GM12878 (cell line): Measurements from ENCODE around the gene CCDC127. TPM values are rescaled to one million over a fixed set of nuclear protein-coding genes. Genes with fewer than 3 reads are reported as not detected.

ENCODE experiments used
- ATAC-seq: fragments of 200-7000 bp; cut with Tn5 transposase; 3 replicates; pipeline ENCODE4 v1.9.1; 2020; ENCODE audit warnings: mild to moderate bottlenecking, moderate library complexity
- BruUV-seq: library from RNA; stranded (reverse); fragments of 400-500 nt; replicated peaks from 2 replicates; lab custom pipeline; 2021; lab: Mats Ljungman, UMichigan
- CTCF ChIA-PET: fragments of 300-600 bp; sonication (Branson Sonifier 250); formaldehyde crosslinking; extraction: SDS; loops from one replicate; lab custom pipeline; 2021; ENCODE audit warnings: inconsistent platforms; lab: Yijun Ruan, JAX
- POLR2A ChIA-PET: fragments of 350-600 bp; formaldehyde crosslinking; extraction: SDS; loops from one replicate; lab custom pipeline; 2021; ENCODE audit warnings: inconsistent platforms; lab: Charles Lee
- RAD21 ChIA-PET: fragments of 300-600 bp; sonication (Branson Sonifier 250); formaldehyde crosslinking; loops from one replicate; lab custom pipeline; 2023; ENCODE audit warnings: antibody characterized with exemption; ENCODE audit not compliant: unreplicated experiment; lab: Charles Lee
- SMC1A ChIA-PET: fragments of 300-600 bp; sonication (Branson Sonifier 250); formaldehyde crosslinking; loops from one replicate; lab custom pipeline; 2023; ENCODE audit not compliant: unreplicated experiment, uncharacterized antibody; lab: Charles Lee
- DNase-seq: peaks from one replicate; pipeline ENCODE4 v3.0.0-alpha.2; 2011; ENCODE audit warnings: low read depth, low spot score
- FAIRE-seq: peaks from 3 replicates; lab custom pipeline; 2011; peaks lifted over from hg19 to GRCh38; lab: Jason Lieb, UNC
- H2AFZ ChIP-seq: 2 replicates; pipeline ENCODE4 v1.6.0; 2011; ENCODE audit warnings: low read depth, low read length, control low read depth; ENCODE audit not compliant: control insufficient read depth
- H3K27ac ChIP-seq: 2 replicates; pipeline ENCODE4 v1.5.1; 2011; ENCODE audit warnings: control low read depth; ENCODE audit not compliant: control insufficient read depth, insufficient read depth
- H3K27me3 ChIP-seq, 2 experiments: replicated peaks in 1 of 2; 2 replicates each; pipeline versions ENCODE4 v1.6.0 to v1.6.1; 2011; ENCODE audit warnings: low read length in 1 of 2; ENCODE audit not compliant: control insufficient read depth in 2 of 2, insufficient read depth in 2 of 2
- H3K36me3 ChIP-seq, 2 experiments: 2 replicates each; pipeline ENCODE4 v1.5.1; 2011; ENCODE audit warnings: low read length in 1 of 2; ENCODE audit not compliant: control insufficient read depth in 2 of 2, insufficient read depth in 2 of 2
- H3K4me1 ChIP-seq: 2 replicates; pipeline ENCODE4 v1.6.1; 2011; ENCODE audit warnings: mild to moderate bottlenecking, low read length, moderate library complexity, mixed read lengths; ENCODE audit not compliant: control insufficient read depth, insufficient read depth
- H3K4me2 ChIP-seq: 2 replicates; pipeline ENCODE4 v1.6.0; 2011; ENCODE audit warnings: control low read depth; ENCODE audit not compliant: control insufficient read depth, insufficient read depth
- H3K4me3 ChIP-seq: fragments of 200-600 bp; sonication (generic); 2 replicates; pipeline ENCODE4 v1.5.1; 2016
- H3K79me2 ChIP-seq: 2 replicates; pipeline ENCODE4 v1.6.0; 2011; ENCODE audit warnings: low read length; ENCODE audit not compliant: control insufficient read depth, insufficient read depth
- H3K9ac ChIP-seq: 2 replicates; pipeline ENCODE4 v1.8.0; 2011; ENCODE audit warnings: low read length, control low read depth, mixed read lengths; ENCODE audit not compliant: control insufficient read depth, insufficient read depth
- H3K9me3 ChIP-seq: replicated peaks from 3 replicates; pipeline ENCODE4 v1.5.1; 2011; ENCODE audit warnings: mild to moderate bottlenecking, low read length; ENCODE audit not compliant: control insufficient read depth, insufficient read depth
- H4K20me1 ChIP-seq: 2 replicates; pipeline ENCODE4 v1.6.0; 2011; ENCODE audit not compliant: control insufficient read depth, insufficient read depth
- ATF3 ChIP-seq: IDR thresholded peaks from 2 replicates; pipeline ENCODE4 v1.6.1; 2011; ENCODE audit warnings: low read depth, mild to moderate bottlenecking, low read length, moderate library complexity, borderline replicate concordance; ENCODE audit errors: extremely low read depth
- BCL11A ChIP-seq: IDR thresholded peaks from 2 replicates; pipeline ENCODE4 v1.6.1; 2011; ENCODE audit warnings: low read depth, low read length
- CBX3 ChIP-seq: fragments of 200-600 bp; sonication (generic); IDR thresholded peaks from 2 replicates; pipeline ENCODE4 v1.6.1; 2016; ENCODE audit warnings: low read depth, borderline replicate concordance
- CEBPB ChIP-seq, 2 experiments: fragments of 150-350 bp in 1 of 2; IDR thresholded peaks; 2 replicates each; pipeline ENCODE4 v1.6.1; 2012 to 2014; ENCODE audit warnings: low read depth in 2 of 2, low read length in 2 of 2, borderline replicate concordance in 1 of 2, inconsistent platforms in 1 of 2
- CEBPZ ChIP-seq: fragments of 150-350 bp; IDR thresholded peaks from 2 replicates; pipeline ENCODE4 v1.6.1; 2016; ENCODE audit warnings: low read depth, low read length
- ELK1 ChIP-seq: IDR thresholded peaks from 2 replicates; pipeline ENCODE4 v1.6.1; 2012; ENCODE audit warnings: low read depth, low read length, improper control_type of control experiment
- ESRRA ChIP-seq: IDR thresholded peaks from 2 replicates; pipeline ENCODE4 v1.6.1; 2012; ENCODE audit warnings: mild to moderate bottlenecking, low read length, improper control_type of control experiment
- EZH2 ChIP-seq: IDR thresholded peaks from 2 replicates; pipeline ENCODE4 v1.6.1; 2012; ENCODE audit warnings: low read depth, mild to moderate bottlenecking, control low read depth, inconsistent platforms, low read length, borderline replicate concordance; ENCODE audit not compliant: control insufficient read depth
- FOXK2 ChIP-seq: fragments of 450-650 bp; IDR thresholded peaks from 2 replicates; pipeline ENCODE4 v1.6.1; 2017; ENCODE audit warnings: mild to moderate bottlenecking, moderate library complexity
- IRF5 ChIP-seq: fragments of 450-650 bp; IDR thresholded peaks from 2 replicates; pipeline ENCODE4 v1.6.1; 2017; ENCODE audit warnings: borderline replicate concordance
- NFXL1 ChIP-seq: fragments of 450-650 bp; IDR thresholded peaks from 2 replicates; pipeline ENCODE4 v1.6.1; 2017; ENCODE audit warnings: antibody characterized with exemption, mild to moderate bottlenecking, borderline replicate concordance
- NR2C2 ChIP-seq: IDR thresholded peaks from 2 replicates; pipeline ENCODE4 v1.6.1; 2011; ENCODE audit warnings: borderline replicate concordance, low read depth; ENCODE audit not compliant: control insufficient read depth, insufficient read length
- NR2F1 ChIP-seq: fragments of 450-650 bp; conservative IDR thresholded peaks from 2 replicates; pipeline ENCODE4 v1.6.1; 2017; ENCODE audit warnings: mild to moderate bottlenecking
- PML ChIP-seq: IDR thresholded peaks from 2 replicates; pipeline ENCODE4 v1.6.1; 2012; ENCODE audit warnings: low read length, inconsistent platforms
- SREBF2 ChIP-seq: IDR thresholded peaks from 2 replicates; pipeline ENCODE4 v1.6.1; 2012; ENCODE audit warnings: mild to moderate bottlenecking, low read length
- STAT1 ChIP-seq: fragments of 450-650 bp; conservative IDR thresholded peaks from 2 replicates; pipeline ENCODE4 v1.6.1; 2014; ENCODE audit warnings: antibody characterized with exemption, mild to moderate bottlenecking
- ZNF217 ChIP-seq: fragments of 450-650 bp; IDR thresholded peaks from 2 replicates; pipeline ENCODE4 v1.6.1; 2017; ENCODE audit warnings: antibody characterized with exemption, mild to moderate bottlenecking
- WGBS: methylation state at CpG from one replicate; pipeline ENCODE4 v1.1.6; 2016; ENCODE audit warnings: low lambda C conversion rate; ENCODE audit not compliant: insufficient replicate concordance, insufficient coverage; ENCODE audit errors: missing lambda C conversion rate; 5-methylcytosine and 5-hydroxymethylcytosine counted together
- in situ Hi-C: fragments of 300-500 bp; cut with MboI; formaldehyde crosslinking; loops from 9 replicates; pipeline ENCODE4 v1.14.3; 2018; ENCODE audit warnings: mixed read lengths
- intact Hi-C: fragments of 100-400 bp; cut with micrococcal nuclease; formaldehyde crosslinking; loops from one replicate; pipeline ENCODE4 v1.14.2; 2022; ENCODE audit not compliant: unreplicated experiment
- polyA plus RNA-seq, 11 experiments: library from polyadenylated mRNA; depleted of rRNA in 4 of 11; unstranded in 6 of 11; stranded (reverse) in 5 of 11; fragments of >200 nt; fragmentation: Nextera tagmentation in 4 of 11; fragmentation: Illumina TruSeq in 1 of 11; extraction: Ambion mirVana in 4 of 11; extraction: Trizol in 1 of 11; gene quantifications; 1 replicate in 1 of 11; 2 replicates in 10 of 11; pipeline versions ENCODE4 v1.2.1 to v1.2.3, GENCODE V29; 2011 to 2016; ENCODE audit warnings: inconsistent platforms in 2 of 11, missing spikeins in 2 of 11, low read depth in 1 of 11
- total RNA-seq, 4 experiments: library from RNA; depleted of rRNA in 3 of 4; stranded (reverse); fragments of >200 nt in 3 of 4; fragmentation: Illumina TruSeq in 1 of 4; extraction: Trizol in 1 of 4; gene quantifications; 2 replicates each; pipeline versions ENCODE4 v1.2.1 to v1.2.3, GENCODE V29; 2013 to 2021

Gene CCDC127
- total and polyA plus RNA-seq, 10 of the 15 experiments (the other 5 are each of a cell fraction or from before 2014, with no cell fraction given) = 1.9 to 6.9 (median 2.9) TPM

GRCh38 chr5:203246-203930, 14.6 kb downstream of the CCDC127 start (continued):
- no peak for TF ChIP-seq IRF5
- no peak for TF ChIP-seq FOXK2
- no peak for TF ChIP-seq ATF3
- no peak for TF ChIP-seq BCL11A
- TF ChIP-seq ELK1 = no peak

GRCh38 chr5:201672-202071, 16.3 kb downstream of the CCDC127 start:
- in situ Hi-C loops = no loop called here
- Histone ChIP-seq H3K27me3 (no peaks in the 10 kb centered on the region), H3K79me2 (no peaks in the 10 kb centered on the region), H3K27ac (no peak overlapping the region), H2AFZ (no peak overlapping the region), H3K9ac (no peak overlapping the region), H3K4me3 (no peak overlapping the region), H4K20me1 (no peaks in the 10 kb centered on the region; the same call in 1 of the 2 replicates), H3K4me2 (no peak overlapping the region), H3K9me3 (no peaks in the 10 kb centered on the region), H3K4me1 (no peaks in the 10 kb centered on the region), H3K36me3 (peaks cover 6 to 8% of the 10 kb centered on the region in 2 experiments; a peak in 3 of 4 replicates)
- intact Hi-C loops = no loop called here
- no TSS peak for BruUV-seq
- 88% methylated on average over 8 of the region's 8 CpGs for WGBS
- ChIA-PET SMC1A (no interaction called here), POLR2A (no interaction called here), RAD21 (no interaction called here), CTCF (no interaction called here)
- no peak for DNase-seq
- ATAC-seq = no peak
- FAIRE-seq = no peak
- TF ChIP-seq CBX3 (no peak), PML (no peak), NR2C2 (no peak), SREBF2 (no peak), NFXL1 (no peak), ESRRA (no peak), FOXK2 (no peak), NR2F1 (no peak), CEBPB (IDR thresholded peaks at IDR 0.05; ENCODE audit: borderline replicate concordance in 1 of 2, low read depth in 2 of 2, low read length in 2 of 2) (no peak), ZNF217 (no peak), CEBPZ (no peak), EZH2 (no peak), STAT1 (no peak)
